MCF 10A (cell line): ENCODE results near the gene PPP1R16B. TPM values are rescaled to one million over a fixed set of nuclear protein-coding genes. Genes with fewer than 3 reads are reported as not detected.

Experiments
- BruUV-seq: library from RNA; stranded (reverse); fragments of 400-500 nt; replicated peaks from 2 replicates; lab custom pipeline; 2021; lab: Mats Ljungman, UMichigan
- CTCF ChIA-PET: fragments of 300-600 bp; sonication (Branson Sonifier 250); formaldehyde crosslinking; extraction: SDS; loops from one replicate; lab custom pipeline; 2021; ENCODE audit warnings: antibody characterized with exemption, inconsistent platforms; lab: Yijun Ruan, JAX
- POLR2A ChIA-PET: fragments of 300-600, 350-650 bp; sonication (Branson Sonifier 250); formaldehyde crosslinking; extraction: SDS; loops from one replicate; lab custom pipeline; 2020; ENCODE audit warnings: antibody characterized with exemption, inconsistent platforms; lab: Yijun Ruan, JAX
- DNase-seq: peaks from one replicate; pipeline ENCODE4 v3.0.0-alpha.2; 2018; ENCODE audit not compliant: unreplicated experiment
- H3K27ac Mint-ChIP-seq: one replicate; pipeline ENCODE4 v1.8.0; 2022; ENCODE audit warnings: mild to moderate bottlenecking, low read depth, mixed read lengths; ENCODE audit not compliant: unreplicated experiment
- H3K27me3 Mint-ChIP-seq: one replicate; pipeline ENCODE4 v1.8.0; 2022; ENCODE audit warnings: mixed read lengths; ENCODE audit not compliant: insufficient read depth, unreplicated experiment
- H3K36me3 Mint-ChIP-seq: one replicate; pipeline ENCODE4 v1.8.0; 2022; ENCODE audit warnings: mild to moderate bottlenecking, moderate library complexity, mixed read lengths; ENCODE audit not compliant: insufficient read depth, unreplicated experiment
- H3K4me1 Mint-ChIP-seq: one replicate; pipeline ENCODE4 v1.8.0; 2022; ENCODE audit warnings: mixed read lengths; ENCODE audit not compliant: insufficient read depth, unreplicated experiment
- H3K4me3 Mint-ChIP-seq: one replicate; pipeline ENCODE4 v1.8.0; 2022; ENCODE audit warnings: mild to moderate bottlenecking, moderate library complexity, mixed read lengths; ENCODE audit not compliant: unreplicated experiment
- H3K9me3 Mint-ChIP-seq: one replicate; pipeline ENCODE4 v1.8.0; 2022; ENCODE audit warnings: mixed read lengths; ENCODE audit not compliant: unreplicated experiment
- CTCF ChIP-seq: fragments of 200-600 bp; IDR thresholded peaks from one replicate; pipeline ENCODE4 v1.8.0; 2022; ENCODE audit warnings: antibody characterized with exemption, mild to moderate bottlenecking; ENCODE audit not compliant: unreplicated experiment
- intact Hi-C: fragments of 100-400 bp; cut with micrococcal nuclease; formaldehyde crosslinking; loops from 2 replicates; pipeline ENCODE4 v1.14.1; 2022
- total RNA-seq: library from RNA; stranded (reverse); gene quantifications from 2 replicates; pipeline ENCODE4 v1.2.3, GENCODE V29; 2022

PPP1R16B gene
- total RNA-seq, 1 experiment from 2014 or later: not detected

GRCh38 chr20:38810926-38811630, 5.6 kb downstream of the PPP1R16B start:
- no peaks in the 10 kb centered on the region for H3K9me3 Mint-ChIP-seq
- H3K36me3 Mint-ChIP-seq: no peaks in the 10 kb centered on the region
- intact Hi-C loops: no loop called here
- no peaks in the 10 kb centered on the region for H3K4me1 Mint-ChIP-seq
- CTCF ChIA-PET: no interaction called here
- H3K4me3 Mint-ChIP-seq: no peak overlapping the region
- no peak for DNase-seq
- no TSS peak for BruUV-seq
- no peak overlapping the region for H3K27ac Mint-ChIP-seq
- H3K27me3 Mint-ChIP-seq: peaks cover 24% of the 10 kb centered on the region
- POLR2A ChIA-PET: interaction anchor here (1.6 kb wide), 1 partner anchor 21 kb away, joined by 5 read pairs; no protein-coding TSS in a partner anchor
- TF ChIP-seq CTCF: no peak

GRCh38 chr20:38811769-38812168, 6.3 kb downstream of the PPP1R16B start:
- H3K27ac Mint-ChIP-seq: no peak overlapping the region

GRCh38 chr20:38812182-38812581, 6.7 kb downstream of the PPP1R16B start:
- intact Hi-C loops: no loop called here
- peaks cover 21% of the 10 kb centered on the region for H3K27me3 Mint-ChIP-seq
- no peaks in the 10 kb centered on the region for H3K36me3 Mint-ChIP-seq
- TF ChIP-seq CTCF: no peak
- H3K27ac Mint-ChIP-seq: no peak overlapping the region
- DNase-seq: no peak
- H3K9me3 Mint-ChIP-seq: no peaks in the 10 kb centered on the region
- H3K4me3 Mint-ChIP-seq: no peak overlapping the region
- ChIA-PET CTCF (interaction anchor here (0.6 to 0.9 kb wide), 4 partner anchors 58 to 502 kb away, joined by 3 to 4 read pairs (median 4); no protein-coding TSS in a partner anchor), POLR2A (interaction anchor here (0.5 to 1.6 kb wide), 2 partner anchors 10 to 22 kb away, joined by 3 to 5 read pairs; no protein-coding TSS in a partner anchor)
- no TSS peak for BruUV-seq
- no peaks in the 10 kb centered on the region for H3K4me1 Mint-ChIP-seq

More at GRCh38 chr20:38811769-38812168, 6.3 kb downstream of the PPP1R16B start:
- Mint-ChIP-seq H3K4me3 (no peak overlapping the region), H3K27me3 (peaks cover 24% of the 10 kb centered on the region), H3K9me3 (no peaks in the 10 kb centered on the region), H3K36me3 (no peaks in the 10 kb centered on the region), H3K4me1 (no peaks in the 10 kb centered on the region)
- intact Hi-C loops: no loop called here
- no TSS peak for BruUV-seq
- no peak for TF ChIP-seq CTCF
- ChIA-PET CTCF (interaction anchor here (0.6 kb wide), 2 partner anchors 58 to 502 kb away, joined by 3 to 4 read pairs; no protein-coding TSS in a partner anchor), POLR2A (interaction anchor here (0.5 to 1.6 kb wide), 2 partner anchors 11 to 22 kb away, joined by 3 to 5 read pairs; no protein-coding TSS in a partner anchor)
- no peak for DNase-seq
